ENCODE data around the gene MXD1. TPM values are rescaled to one million over a fixed set of nuclear protein-coding genes. Genes with fewer than 3 reads are reported as not detected.

Gene MXD1
- total and polyA plus RNA-seq, 2 donors (not counting 3 experiments of a cell fraction or from before 2014, with no cell fraction given) = 6.7 to 10.6 TPM

DNA sequence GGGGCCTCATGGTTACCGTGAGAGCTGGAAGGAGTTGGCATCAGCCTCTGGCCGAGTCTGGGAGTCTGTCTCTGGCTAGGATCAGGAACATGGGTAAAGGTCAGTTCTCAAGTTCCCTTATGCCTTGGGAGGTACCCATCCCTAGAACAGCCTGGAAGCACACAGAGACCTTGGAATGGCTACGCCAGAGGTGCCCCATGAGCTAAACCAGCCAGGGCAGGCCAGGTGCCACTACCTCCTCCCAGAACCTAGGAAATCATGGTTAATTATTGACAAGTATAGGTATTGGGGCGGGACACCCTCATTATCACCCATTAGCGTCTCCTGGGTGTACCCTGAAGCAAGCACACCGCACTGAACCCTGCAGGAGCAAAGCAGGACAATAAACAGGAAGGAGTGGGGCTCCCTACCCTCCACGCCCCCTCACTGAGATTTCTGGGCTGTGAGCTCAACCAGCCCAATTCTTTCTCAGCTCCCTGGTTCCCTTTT, 49.5 kb downstream of the MXD1 start:
- no TSS peak for BruUV-seq (replicated peaks)
- ChIA-PET CTCF (interaction anchor here (0.6 to 0.7 kb wide), 2 partner anchors 15 to 293 kb away, joined by 3 read pairs; partner anchors contain the start of gene PCYOX1), POLR2A (no interaction called here)
- Histone ChIP-seq H3K4me2 (ENCODE audit: insufficient read depth, low read length) (no peak overlapping the region), H3K27ac (ENCODE audit: insufficient read depth, low read depth, low read length) (no peak overlapping the region), H3K4me3 (replicated peaks in 1 of 3; ENCODE audit: insufficient read depth in 1 of 3, low read depth in 1 of 3, low read length in 3 of 3) (no peak overlapping the region), H4K20me1 (replicated peaks; ENCODE audit: control insufficient read depth, extremely low read depth, insufficient read depth, low read length) (no peaks in the 10 kb centered on the region), H3K9me3 (replicated peaks; ENCODE audit: control insufficient read depth, insufficient read depth, low read length) (no peaks in the 10 kb centered on the region), H3K36me3 (ENCODE audit: control insufficient read depth in 2 of 2, extremely low read depth in 1 of 2, insufficient read depth in 2 of 2, low read length in 2 of 2) (no peaks in the 10 kb centered on the region), H3K4me1 (ENCODE audit: control insufficient read depth, extremely low read depth, insufficient read depth, low read length) (no peaks in the 10 kb centered on the region), H2AFZ (ENCODE audit: low read depth, low read length) (no peak overlapping the region), H3K9ac (replicated peaks; ENCODE audit: extremely low read depth, insufficient read depth, low read length) (no peak overlapping the region), H3K27me3 (ENCODE audit: control insufficient read depth in 2 of 2, insufficient read depth in 2 of 2, low read length in 2 of 2) (peaks cover 5 to 6% of the 10 kb centered on the region in 2 experiments), H3K79me2 (ENCODE audit: control insufficient read depth, insufficient read depth, low read length) (no peaks in the 10 kb centered on the region), H3K9me1 (replicated peaks; ENCODE audit: control insufficient read depth, extremely low read depth, insufficient read depth, low read length) (no peaks in the 10 kb centered on the region)
- DNase-seq (ENCODE audit: low read depth, low spot score) = no peak
- intact Hi-C loops (cut with micrococcal nuclease) = no loop called here
- TF ChIP-seq GATA2 (IDR thresholded peaks at IDR 0.05; ENCODE audit: insufficient read depth, insufficient read length, low read depth, low read length) = no peak
- no peak for TF ChIP-seq JUN (IDR thresholded peaks at IDR 0.05; ENCODE audit: borderline replicate concordance, insufficient read depth, insufficient read length, low read depth)
- no peak for TF ChIP-seq MYC (IDR thresholded peaks at IDR 0.05; ENCODE audit: low read depth, low read length)
- no peak for TF ChIP-seq POLR2A (IDR thresholded peaks at IDR 0.05; ENCODE audit: low read depth, low read length)
- TF ChIP-seq EZH2 (IDR thresholded peaks at IDR 0.05; ENCODE audit: borderline replicate concordance, low read depth, low read length, severe bottlenecking) = no peak
- no peak for TF ChIP-seq CTCF (IDR thresholded peaks at IDR 0.05; ENCODE audit: extremely low read depth in 1 of 2, insufficient read depth in 1 of 2, low read depth in 1 of 2, low read length in 2 of 2)
- TF ChIP-seq MAX (IDR thresholded peaks at IDR 0.05; ENCODE audit: insufficient read depth, insufficient read length) = no peak
- no peak for TF ChIP-seq FOS (IDR thresholded peaks at IDR 0.05; ENCODE audit: borderline replicate concordance, insufficient read depth, low read length)
- no peak for TF ChIP-seq POLR2AphosphoS5 (IDR thresholded peaks at IDR 0.05; ENCODE audit: insufficient read depth, low read depth, low read length)
- dilution Hi-C loops (cut with MboI; ENCODE audit: extremely low pct_ligation_motif_present, low sequenced_read_pairs) = no loop called here
- no peak for FAIRE-seq

Measured in endothelial cell of umbilical vein (primary cell).